ENCODE measurements around the gene IGFN1.

IGFN1 gene

DNA sequence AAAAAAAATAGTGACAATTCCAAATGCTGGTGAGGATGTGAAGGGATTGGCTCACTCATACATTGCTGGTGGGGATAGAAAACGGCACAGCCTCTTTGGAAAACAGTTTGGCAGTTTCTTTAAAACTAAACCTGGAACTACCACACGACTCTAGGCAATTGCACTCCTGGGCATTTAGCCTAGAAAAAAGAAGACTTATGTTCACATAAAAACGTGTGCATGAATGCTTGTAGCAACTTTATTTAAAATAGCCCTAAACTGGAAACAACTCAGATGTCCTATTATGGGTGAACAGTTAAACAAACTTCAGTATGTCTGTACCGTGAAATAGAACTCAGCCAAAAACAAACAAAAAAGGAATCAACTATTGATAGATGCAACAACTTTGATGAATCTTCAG lies 26.9 kb upstream of the IGFN1 start:
- DNase-seq (ENCODE audit: low read depth in 2 of 2): no peak

DNA sequence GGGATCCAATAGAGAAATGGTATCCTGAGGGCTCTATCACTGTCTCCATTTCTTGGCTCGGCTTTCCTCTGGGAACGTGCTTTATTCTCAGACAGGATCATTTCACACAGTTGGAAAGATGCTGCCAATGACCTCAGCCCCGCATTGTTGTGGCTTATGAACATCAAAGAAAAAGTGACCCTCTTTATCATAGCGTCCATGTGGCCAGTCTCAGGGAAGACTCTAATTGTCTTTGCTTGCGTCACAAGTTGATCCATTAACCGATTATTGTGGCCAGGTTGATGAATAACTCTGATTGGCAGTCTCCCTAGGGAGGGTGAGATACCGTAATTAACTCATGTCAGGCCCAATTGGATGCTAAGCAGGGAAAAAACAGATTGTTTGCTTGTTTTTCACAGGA lies 26.0 kb upstream of the IGFN1 start:
- DNase-seq (ENCODE audit: low read depth in 2 of 2): no peak

DNA sequence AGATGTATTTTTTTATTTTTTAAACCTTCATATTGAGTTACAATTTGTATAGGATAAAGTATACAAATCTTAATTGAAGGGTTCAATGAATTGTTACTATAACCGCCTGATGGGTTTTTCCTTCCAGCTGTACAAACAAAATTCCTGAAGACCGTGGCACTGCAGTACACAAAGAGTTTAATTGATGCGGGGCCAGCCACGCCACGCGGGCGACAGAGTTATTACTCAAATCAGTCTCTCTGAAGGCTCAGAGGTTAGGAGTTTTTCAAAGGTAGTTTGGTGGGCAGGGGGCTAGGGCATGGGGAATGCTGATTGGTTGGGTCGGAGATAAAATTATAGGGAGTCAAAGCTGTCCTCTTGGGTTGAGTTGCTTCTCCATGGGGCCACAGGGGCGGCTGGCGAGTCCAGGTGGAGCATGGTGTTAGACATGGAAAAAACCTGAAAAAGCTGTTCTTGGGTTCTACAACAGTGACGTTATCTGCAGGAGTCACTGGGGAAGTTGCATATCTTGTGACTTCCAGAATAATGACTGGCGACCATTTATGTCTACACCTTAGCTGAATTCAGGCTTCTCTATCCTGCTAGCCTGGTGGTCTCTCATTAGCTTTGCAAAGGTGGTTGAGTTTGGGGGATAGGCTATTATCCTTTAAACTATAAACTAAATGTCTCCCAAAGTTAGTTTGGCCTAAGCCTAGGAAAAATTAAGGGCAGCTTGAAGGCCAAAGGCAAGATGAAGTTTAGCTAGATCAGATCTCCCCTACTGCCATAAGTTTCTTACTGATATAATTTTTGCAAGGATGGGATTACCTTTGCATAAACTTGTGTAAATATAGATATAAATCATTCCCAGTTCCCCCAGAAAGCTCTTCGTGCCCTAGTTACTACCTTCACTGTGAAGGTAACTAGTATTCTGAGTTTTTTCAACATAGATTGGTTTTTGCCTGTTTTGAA lies 23.3 kb upstream of the IGFN1 start:
- no peak for DNase-seq (ENCODE audit: low read depth in 2 of 2)

DNA sequence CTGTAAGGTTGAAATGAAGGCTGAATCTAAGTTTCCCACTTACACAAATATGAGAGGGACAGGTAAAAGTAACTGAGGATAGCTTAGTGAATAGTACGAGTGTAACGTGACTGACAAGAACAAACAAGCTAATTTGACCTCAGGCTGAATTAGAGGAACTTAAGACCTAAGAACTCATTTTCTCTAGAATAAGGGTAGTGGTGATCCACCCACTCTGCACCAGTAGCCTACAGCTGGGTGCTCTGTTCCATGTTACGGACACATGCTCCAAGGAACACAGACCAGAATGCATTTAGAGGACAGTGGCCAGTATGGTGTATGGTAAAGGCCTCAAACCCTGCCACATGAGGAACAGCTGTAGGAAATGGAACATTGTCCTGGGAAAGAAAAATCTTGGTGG lies 21.4 kb upstream of the IGFN1 start:
- DNase-seq (ENCODE audit: low read depth in 2 of 2): no peak

DNA sequence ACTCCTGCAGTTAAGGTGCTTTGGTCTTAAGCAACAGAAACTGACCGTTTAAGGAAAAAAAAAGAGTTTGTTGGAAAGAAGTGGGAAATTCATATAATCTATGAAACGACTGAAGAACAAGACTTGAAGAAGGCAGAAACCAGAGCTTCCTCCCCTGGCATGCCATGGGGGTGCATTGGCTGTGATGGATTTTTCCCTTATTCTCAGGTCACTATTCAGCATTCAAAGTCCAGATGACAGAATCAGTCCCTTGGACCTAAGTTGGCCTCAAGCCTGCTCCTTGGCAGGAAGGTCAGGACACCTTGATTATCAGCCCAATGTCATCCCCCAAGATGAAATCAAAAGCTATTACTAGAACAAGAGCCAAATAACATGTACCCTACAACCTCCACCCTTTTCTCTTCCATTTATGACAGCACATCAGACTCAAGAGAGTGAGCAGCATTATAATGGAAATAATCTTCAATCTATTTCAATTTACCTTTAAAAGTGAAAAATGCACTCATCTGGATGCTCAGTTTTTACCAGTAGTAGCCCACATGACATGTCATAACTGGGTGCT lies 20.6 kb upstream of the IGFN1 start:
- DNase-seq (ENCODE audit: low read depth in 2 of 2): no peak

DNA sequence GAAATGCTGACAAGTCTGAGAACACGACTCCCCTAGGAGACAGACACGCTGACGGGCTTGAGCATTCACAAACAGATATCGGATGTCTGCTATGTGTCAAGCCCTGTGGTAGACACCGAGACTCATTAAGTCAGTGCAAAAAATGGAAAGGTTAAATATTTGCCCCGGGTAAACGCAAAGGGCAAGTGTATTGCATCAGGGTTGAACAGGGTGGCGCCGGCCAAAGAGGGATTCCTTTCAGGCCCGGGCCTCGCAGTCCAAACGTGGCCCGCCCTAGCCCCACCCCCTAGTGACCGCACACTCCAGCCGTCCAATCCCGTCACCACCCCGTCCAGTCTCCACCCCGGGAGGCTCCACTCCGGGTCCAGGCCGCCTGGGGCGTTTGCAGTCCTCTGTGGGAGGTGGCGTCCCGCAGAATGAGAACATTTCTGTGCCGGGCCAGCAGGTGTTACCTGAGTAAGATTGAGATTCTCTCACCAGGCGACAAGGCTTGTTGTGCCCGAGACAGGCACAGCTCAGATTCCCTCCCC lies 20.0 kb upstream of the IGFN1 start:
- peak; percentile 36 to 53 for DNase-seq (ENCODE audit: low read depth in 2 of 2)

DNA sequence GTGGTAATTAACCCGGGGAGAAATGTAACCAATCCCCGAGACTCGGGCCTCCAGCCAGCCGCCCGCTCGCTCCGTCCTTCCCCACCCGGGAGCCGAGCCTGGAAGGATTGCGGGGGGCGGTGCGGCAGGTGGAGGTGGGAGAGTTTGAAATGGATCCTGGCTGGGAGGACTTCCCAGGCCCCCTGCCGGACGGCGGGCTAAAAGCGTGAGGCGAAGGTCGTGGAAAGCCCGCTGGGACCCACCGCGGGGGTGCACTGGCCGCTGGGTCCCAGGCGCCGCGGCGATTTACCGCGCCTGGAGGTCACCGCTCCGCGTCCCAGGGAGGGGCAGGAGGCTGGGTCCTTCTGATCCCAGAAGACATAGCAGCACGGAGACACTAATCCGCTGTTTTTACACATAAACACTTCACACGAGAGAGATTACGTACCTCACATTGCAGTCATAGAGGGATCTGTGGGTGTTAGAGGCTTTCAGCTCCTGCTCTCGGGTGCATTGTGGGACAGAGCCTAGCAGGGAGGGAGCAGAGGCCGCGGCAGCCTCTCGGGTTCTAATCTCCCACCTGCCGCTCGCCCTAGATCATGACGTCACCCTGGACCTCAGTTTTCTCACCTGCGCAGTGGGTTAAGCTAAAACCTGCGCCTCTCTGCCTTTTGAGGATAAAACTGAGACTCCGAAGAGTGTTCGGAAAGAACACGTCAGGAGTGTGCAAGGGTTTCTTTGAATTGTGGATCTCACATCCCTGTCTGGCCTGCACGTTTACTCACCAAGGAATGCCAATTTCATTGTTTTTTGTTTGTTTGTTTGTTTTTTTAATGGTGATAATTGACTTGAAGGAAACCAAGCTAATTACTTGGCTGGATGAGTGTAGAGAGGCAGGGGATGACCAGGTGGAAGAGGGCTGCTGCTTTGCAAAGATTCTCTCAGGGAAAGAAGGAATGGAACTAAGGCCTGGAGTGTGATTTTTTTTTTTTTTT lies 19.3 kb upstream of the IGFN1 start:
- DNase-seq (ENCODE audit: low read depth in 2 of 2): peak in 1 of 2 donors; percentile 36

DNA sequence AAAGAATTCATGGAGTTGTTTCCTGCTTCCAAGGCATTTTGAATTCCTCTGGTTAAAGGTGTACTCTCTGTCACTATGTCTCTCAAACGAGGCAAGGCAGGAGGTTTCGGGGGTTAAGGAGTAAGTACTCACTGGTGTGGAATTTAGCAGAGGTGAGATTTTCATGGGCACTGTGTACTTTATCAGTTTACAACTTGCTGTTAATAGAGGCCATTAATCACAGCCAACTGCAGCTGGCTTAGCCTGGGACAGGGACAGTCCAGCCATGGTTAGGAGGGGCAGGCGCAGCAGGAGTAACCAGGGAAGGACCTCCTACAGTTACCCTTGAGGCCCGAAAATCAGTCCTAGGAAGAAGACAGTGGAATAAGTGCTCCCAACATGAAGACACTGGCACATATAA lies 18.3 kb upstream of the IGFN1 start:
- no peak for DNase-seq (ENCODE audit: low read depth in 2 of 2)

DNA sequence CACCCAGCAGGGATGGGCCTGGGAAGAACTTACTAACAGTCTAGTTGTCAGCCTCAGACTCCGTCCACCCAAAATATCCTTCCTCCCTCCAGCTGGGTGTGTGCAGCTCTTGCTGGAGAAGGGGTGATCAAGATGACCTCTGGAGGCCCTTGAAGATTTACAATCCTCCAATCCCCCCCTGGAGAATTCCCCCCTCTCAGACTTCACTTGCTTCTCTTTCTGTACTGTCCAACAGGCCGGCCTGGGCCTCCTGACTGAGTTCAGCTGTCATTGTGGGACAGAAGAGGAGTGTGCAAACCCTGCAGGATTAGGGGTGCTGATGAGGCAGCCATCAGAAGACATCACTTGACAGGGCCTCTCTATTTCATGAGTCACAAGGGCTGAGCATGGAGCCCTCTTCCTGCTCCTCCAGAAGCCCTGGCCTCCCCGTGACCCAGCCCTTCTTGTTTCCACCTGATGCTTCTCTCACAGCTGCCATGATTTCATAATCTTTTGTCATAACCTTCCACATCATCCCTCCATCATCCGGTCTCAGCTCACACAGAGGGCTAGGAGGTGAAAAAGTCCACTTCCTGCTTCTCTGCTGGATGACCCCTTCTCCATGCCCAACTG lies 17.5 kb upstream of the IGFN1 start:
- DNase-seq (ENCODE audit: low read depth in 2 of 2): no peak

DNA sequence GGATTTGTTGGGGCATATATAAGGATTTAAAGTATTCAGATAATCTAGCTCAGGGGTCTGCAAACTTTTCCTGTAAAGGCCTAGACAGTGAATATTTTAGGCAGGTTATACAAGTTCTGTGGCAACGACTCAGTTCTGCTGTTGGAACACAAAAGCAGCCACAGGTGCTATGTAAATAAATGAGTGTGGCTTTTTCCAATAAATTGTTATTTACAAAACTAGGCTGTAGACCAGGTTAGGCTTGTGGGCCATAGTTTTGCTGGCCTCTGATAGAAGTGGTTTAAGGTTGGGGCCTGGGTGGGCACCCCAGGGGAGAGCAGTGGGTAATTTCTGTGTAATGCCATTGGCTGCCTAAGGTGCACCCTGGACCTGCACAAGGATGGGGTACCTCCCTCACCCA lies 16.9 kb upstream of the IGFN1 start:
- DNase-seq (ENCODE audit: low read depth in 2 of 2): no peak

DNA sequence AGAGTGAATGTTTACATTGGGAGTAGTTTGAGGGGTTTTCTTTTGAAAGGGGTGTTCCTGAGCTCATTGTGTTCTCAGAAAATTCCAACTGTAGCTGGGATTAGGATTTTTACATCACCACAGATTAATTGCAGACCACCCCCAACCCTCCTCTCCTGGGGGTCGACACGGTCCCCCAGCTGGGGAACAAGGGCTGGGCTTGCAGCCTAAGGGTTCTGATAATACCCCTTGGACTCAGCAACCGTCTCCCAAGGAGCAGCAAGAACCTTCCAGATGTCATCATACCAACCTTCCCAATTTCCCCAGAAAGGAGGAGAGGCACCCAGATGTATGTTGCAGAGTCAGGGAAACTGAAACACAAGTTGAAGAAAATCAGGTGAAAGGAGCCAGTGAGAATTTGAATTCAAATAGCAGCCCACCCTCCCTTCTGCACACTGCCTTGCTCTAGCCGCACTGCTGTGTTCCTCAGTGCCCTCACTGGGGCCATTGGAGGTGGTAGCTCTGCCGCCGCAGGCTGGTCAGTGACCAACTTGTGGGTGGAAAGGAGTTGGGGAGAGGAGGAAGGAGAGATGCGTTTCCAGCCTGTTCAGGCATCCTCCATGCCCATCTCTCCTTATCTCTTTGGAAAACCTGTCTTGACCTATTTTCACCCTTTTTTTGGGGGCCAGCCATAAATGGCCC lies 14.7 kb upstream of the IGFN1 start:
- DNase-seq (ENCODE audit: low read depth in 2 of 2): no peak

DNA sequence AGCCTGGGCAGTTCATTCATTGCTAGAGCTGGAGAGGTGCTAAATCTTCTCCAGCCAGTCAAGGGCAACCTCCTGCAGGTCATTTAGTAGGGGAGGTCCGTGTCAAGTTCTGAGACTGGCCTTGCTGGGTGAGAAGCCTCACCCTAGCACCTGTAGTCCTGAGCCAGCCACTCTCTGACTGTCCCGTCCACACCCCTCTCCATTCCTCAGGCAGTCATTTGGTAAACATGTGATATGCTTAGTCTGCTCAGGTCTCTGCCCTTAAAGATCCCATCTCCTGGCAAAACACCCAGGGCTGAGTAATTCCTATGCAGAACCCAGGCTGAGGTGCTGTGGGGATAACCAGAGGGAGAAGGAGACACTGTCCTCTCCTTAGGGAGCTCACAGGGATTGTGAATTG lies 13.7 kb upstream of the IGFN1 start:
- DNase-seq (ENCODE audit: low read depth in 2 of 2): no peak

DNA sequence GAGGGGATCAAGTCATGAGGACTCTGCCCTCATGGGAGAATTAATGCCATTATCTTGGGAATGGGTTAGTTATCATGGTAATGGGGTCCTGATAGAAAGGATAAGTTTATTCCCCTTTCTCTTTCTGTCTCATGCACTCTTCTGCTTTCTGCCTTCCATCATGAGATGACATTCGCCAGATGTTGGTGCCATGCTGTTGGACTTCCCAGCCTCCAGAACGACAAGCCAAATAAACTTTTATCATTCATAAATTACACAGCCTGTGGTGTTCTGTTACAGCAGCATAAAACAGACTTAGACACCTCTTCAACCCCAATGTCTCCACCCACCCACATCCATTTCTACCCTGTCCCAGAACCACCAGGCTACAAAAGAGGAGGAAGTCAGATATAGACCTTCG lies 11.9 kb upstream of the IGFN1 start:
- no peak for DNase-seq (ENCODE audit: low read depth in 2 of 2)

DNA sequence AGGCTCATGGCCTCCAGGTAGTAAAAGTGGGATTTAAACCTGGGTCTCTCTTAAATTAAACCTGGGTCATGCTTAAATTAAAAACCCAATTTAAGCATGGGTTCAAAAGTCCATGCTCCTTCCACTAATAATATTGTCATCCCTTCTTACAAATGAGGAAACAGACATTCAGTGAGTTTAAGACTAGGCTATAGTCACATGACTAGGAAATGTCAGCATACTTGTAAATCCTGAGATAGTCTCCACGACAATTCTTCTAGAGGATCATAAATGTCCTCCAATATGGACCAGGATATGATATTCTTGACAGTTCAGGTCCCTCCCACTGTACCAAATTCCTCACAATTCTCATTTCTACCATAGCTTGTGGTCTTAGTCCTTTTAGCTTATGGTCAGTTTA lies 10.5 kb upstream of the IGFN1 start:
- DNase-seq (ENCODE audit: low read depth in 2 of 2): no peak

DNA sequence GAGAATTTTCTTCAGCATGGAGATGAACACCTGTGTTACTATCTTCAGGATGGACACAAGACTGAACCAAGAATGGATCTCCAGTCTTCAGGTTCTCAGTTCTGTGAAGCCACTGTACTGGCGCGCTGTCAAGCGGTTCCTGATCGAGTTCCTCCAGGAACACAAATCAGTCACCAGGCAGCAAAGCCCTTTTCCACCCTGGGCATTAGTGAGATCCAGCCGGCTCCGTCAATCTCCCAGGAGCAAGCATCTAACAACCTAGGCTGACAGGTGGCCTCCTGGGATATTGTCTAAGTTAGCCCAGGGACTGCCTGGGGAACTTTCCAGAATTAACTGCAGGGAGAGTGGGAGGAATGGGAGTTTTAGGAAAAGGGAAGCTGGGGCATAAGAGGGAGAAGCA lies 9.7 kb upstream of the IGFN1 start:
- no peak for DNase-seq (ENCODE audit: low read depth in 2 of 2)

DNA sequence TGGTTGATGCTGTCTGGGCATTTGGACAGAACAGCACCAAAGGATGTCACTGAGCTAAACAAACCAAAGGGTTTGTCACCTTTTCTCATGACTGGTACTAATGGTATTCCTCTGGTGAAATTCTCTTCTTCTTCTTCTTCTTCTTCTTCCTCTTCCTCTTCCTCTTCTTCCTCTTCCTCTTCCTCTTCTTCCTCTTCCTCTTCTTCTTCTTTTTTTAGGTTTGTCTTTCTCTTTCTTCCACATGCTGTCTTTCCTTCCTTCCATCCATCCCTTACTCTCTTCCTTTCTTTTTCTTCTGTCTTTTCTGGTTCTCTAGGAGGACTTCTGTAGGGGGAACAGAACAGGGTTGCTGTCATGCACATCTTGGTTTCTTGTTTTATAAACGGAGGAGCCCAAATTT lies 9.3 kb upstream of the IGFN1 start:
- DNase-seq (ENCODE audit: low read depth in 2 of 2): no peak

DNA sequence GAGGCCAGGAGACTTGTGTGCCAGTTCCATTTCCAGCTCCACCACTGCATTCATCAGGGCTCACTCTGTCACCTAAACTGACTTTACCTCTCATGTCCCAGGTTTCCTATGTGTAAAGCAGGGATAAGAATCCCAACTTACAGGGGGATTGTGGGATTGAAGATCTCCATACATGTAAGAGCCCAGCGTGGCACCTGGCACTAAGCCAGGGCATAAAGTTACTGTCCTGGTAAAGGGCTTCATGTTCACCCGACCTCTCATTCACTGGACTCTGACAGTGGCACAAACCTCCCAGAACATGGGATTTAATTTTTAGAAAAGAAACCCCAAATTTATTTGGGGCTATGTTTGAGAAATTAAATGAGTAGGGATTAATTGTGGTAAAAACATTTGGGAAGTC lies 8.9 kb upstream of the IGFN1 start:
- no peak for DNase-seq (ENCODE audit: low read depth in 2 of 2)

DNA sequence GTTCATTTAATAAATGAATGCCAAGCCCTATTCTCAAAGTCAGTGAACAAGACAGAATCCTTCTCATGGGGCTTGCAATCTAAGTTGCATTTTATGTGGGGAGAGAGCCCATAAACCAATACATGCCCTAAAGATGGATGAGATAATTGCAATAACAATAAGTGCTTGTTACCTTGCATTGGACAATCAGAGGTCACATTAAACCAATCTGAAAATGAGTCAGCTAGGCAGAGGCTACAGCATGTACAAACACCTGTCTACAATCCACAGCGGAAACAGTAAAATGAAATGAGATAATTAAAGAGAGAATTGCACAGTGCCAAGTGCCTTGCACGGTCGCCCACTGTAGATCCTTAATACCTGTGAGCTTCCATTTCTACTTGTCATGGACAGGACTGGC lies 7.4 kb upstream of the IGFN1 start:
- no peak for DNase-seq (ENCODE audit: low read depth in 2 of 2)

DNA sequence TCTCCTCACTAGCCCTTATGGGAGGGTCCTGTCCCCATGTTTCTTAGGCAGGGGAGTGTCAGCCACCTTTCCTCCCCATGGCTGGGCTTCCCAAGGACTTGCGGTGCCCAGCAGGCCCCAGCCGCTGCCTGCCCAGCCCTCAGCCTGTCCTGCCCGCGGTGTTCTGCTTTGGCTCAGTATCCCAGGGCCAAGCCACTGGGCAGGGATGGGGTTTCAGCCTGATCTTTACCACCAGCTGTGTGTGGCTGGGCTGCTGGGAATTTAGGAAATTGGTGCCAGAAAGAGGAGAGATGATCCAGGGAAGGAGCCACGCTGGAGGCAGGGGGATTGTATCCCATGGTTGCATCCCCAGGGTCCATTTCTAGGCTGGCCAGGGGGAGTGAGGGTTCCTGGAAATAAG lies 6.9 kb upstream of the IGFN1 start:
- DNase-seq (ENCODE audit: low read depth in 2 of 2): no peak

DNA sequence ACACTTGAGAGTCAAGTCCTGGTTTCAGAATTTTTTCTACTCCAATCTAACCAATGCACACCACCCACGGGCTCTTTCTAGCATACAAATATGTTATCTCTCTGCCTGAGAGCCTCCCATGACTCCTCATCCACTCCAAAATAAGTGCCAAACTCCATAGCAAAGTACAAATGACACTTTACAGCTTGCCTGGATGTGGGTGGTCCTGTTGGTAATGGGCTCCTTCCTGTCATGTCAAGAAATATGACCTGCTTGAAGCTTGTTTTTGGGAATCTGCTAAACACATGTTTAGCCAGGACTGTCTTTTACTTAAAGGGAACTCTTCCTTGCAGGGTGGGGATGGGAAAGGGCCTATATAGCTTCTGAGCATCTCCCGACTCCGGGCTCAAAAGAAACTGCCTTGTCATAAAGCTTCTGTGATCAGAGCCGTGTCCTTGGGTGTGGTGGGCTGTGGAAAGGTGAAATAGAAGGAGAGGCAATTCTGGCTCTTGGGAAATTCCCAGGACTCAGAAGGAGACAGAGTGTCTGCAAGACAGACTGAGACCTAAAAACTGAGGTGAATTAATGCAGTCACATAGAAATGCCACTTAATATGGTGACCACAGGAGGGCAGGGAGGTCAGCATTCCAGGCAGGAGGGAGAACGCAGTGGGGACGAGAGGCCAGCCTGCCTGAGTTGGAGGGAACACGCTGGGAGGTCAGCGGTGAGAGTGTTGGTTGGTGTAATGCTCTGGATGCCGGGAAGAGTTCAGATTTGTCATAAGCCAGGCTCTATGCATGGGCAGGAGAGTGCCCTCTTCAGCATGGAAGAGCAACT lies 6.1 kb upstream of the IGFN1 start:
- no peak for DNase-seq (ENCODE audit: low read depth in 2 of 2)

All from stimulated activated CD4-positive, alpha-beta T cell treated with anti-CD3 and anti-CD28 coated beads, Interleukin-1b, Interleukin-23, amount 100 ng/mL, for 4 hours (primary cell).